SK-N-SH treated with all-trans-retinoic acid at 6 μM for 48 hours (cell line): ENCODE data around the gene PIK3R1.
A peak's percentile ranks its signal among the peaks of the same experiment; 100 is the strongest.

Experiments used
- ARNTL ChIP-seq: fragments of 450-650 bp; formaldehyde crosslinking; IDR thresholded peaks from 2 replicates; pipeline ENCODE4 v1.5.0; 2020; ENCODE audit warnings: low read depth, mild to moderate bottlenecking, moderate library complexity, borderline replicate concordance
- GLIS3 ChIP-seq: fragments of 250-450 bp; sonication (Bioruptor Pico); IDR thresholded peaks from 2 replicates; pipeline ENCODE4 v1.5.0; 2020; ENCODE audit warnings: mild to moderate bottlenecking, moderate library complexity
- PATZ1 ChIP-seq: fragments of 250-450 bp; sonication (Bioruptor Pico); IDR thresholded peaks from 2 replicates; pipeline ENCODE4 v1.8.0; 2020; ENCODE audit warnings: mild to moderate bottlenecking, moderate library complexity, borderline replicate concordance
- SNAI2 ChIP-seq: fragments of 250-450 bp; sonication (Bioruptor Pico); IDR thresholded peaks from 2 replicates; pipeline ENCODE4 v1.5.0; 2020; ENCODE audit warnings: mild to moderate bottlenecking, moderate library complexity
- ZC3H10 ChIP-seq: fragments of 250-450 bp; sonication (Bioruptor Pico); IDR thresholded peaks from 2 replicates; pipeline ENCODE4 v1.5.1; 2021; ENCODE audit warnings: mild to moderate bottlenecking, moderate library complexity
- ZFP3 ChIP-seq: fragments of 250-450 bp; sonication (Bioruptor Pico); IDR thresholded peaks from 2 replicates; pipeline ENCODE4 v1.5.0; 2020; ENCODE audit warnings: mild to moderate bottlenecking, moderate library complexity
- ZFP30 ChIP-seq: fragments of 450-650 bp; formaldehyde crosslinking; IDR thresholded peaks from 2 replicates; pipeline ENCODE4 v1.5.0; 2022; ENCODE audit warnings: mild to moderate bottlenecking, moderate library complexity
- ZNF565 ChIP-seq: fragments of 450-650 bp; formaldehyde crosslinking; conservative IDR thresholded peaks from 2 replicates; pipeline ENCODE4 v1.5.0; 2020; ENCODE audit warnings: low read depth, mild to moderate bottlenecking, moderate library complexity

- TF ChIP-seq PATZ1 (CRISPR knock-in tag) (no peak), ZFP30 (CRISPR knock-in tag) (no peak), ARNTL (CRISPR knock-in tag) (no peak), GLIS3 (CRISPR knock-in tag) (no peak), ZNF565 (CRISPR knock-in tag) (no peak), SNAI2 (no peak), ZFP3 (CRISPR knock-in tag) (peak; percentile 98), ZC3H10 (CRISPR knock-in tag) (no peak)
These were observed at the start of gene PIK3R1 for GRCh38 chr5:68215208-68215897.
